HepG2 (cell line): ENCODE results near the gene LEAP2. TPM values are rescaled to one million over a fixed set of nuclear protein-coding genes. Genes with fewer than 3 reads are reported as not detected.

Experiments
- ARNT ChIP-seq: fragments of 450-650 bp; IDR thresholded peaks from 2 replicates; pipeline ENCODE4 v1.6.1; 2017
- CBX2 ChIP-seq, 2 experiments: fragments of 200-600 bp in 1 of 2; sonication (generic); formaldehyde crosslinking in 1 of 2; IDR thresholded peaks; 2 replicates each; pipeline versions ENCODE4 v1.7.0 to v1.8.1; 2018 to 2022; ENCODE audit warnings: low read depth in 2 of 2, low read length in 1 of 2, mild to moderate bottlenecking in 1 of 2, missing genetic modification reagents in 1 of 2
- CEBPG ChIP-seq: IDR thresholded peaks from 2 replicates; pipeline ENCODE4 v1.6.1; 2016
- CSRNP2 ChIP-seq: sonication (generic); formaldehyde crosslinking; conservative IDR thresholded peaks from 2 replicates; pipeline ENCODE4 v1.8.0; 2022; ENCODE audit warnings: low read depth, missing genetic modification reagents
- ESRRA ChIP-seq: sonication (generic); formaldehyde crosslinking; IDR thresholded peaks from 2 replicates; pipeline ENCODE4 v1.5.1; 2020; ENCODE audit warnings: mild to moderate bottlenecking, low read depth, missing genetic modification reagents
- HNF4A ChIP-seq: sonication (generic); formaldehyde crosslinking; IDR thresholded peaks from 2 replicates; pipeline ENCODE4 v1.4.0; 2020; ENCODE audit warnings: missing genetic modification reagents
- JDP2 ChIP-seq: sonication (generic); formaldehyde crosslinking; IDR thresholded peaks from 2 replicates; pipeline ENCODE4 v1.8.1; 2022; ENCODE audit warnings: missing genetic modification reagents, borderline replicate concordance
- KLF11 ChIP-seq: IDR thresholded peaks from 2 replicates; pipeline ENCODE4 v1.6.1; 2016; ENCODE audit warnings: missing compliant biosample characterization
- POLR2AphosphoS5 ChIP-seq: IDR thresholded peaks from 2 replicates; pipeline ENCODE4 v1.6.1; 2012; ENCODE audit warnings: low read depth, low read length
- PPARG ChIP-seq: conservative IDR thresholded peaks from 2 replicates; pipeline ENCODE4 v1.6.1; 2016; ENCODE audit warnings: missing biosample characterization, missing genetic modification reagents
- REPIN1 ChIP-seq: sonication (generic); formaldehyde crosslinking; IDR thresholded peaks from 2 replicates; pipeline ENCODE4 v1.8.0; 2022; ENCODE audit warnings: missing genetic modification reagents, low read depth, mild to moderate bottlenecking, borderline replicate concordance
- SCMH1 ChIP-seq: sonication (generic); formaldehyde crosslinking; IDR thresholded peaks from 2 replicates; pipeline ENCODE4 v1.9.0; 2021; ENCODE audit warnings: missing genetic modification reagents, mild to moderate bottlenecking, borderline replicate concordance
- SETDB1 ChIP-seq: sonication (generic); formaldehyde crosslinking; IDR thresholded peaks from 2 replicates; pipeline ENCODE4 v1.5.1; 2020; ENCODE audit warnings: missing genetic modification reagents, mild to moderate bottlenecking, borderline replicate concordance
- TERF1 ChIP-seq: sonication (generic); formaldehyde crosslinking; IDR thresholded peaks from 2 replicates; pipeline ENCODE4 v1.8.0; 2022; ENCODE audit warnings: mild to moderate bottlenecking, missing genetic modification reagents, moderate library complexity
- THYN1 ChIP-seq: sonication (generic); formaldehyde crosslinking; IDR thresholded peaks from 2 replicates; pipeline ENCODE4 v1.8.1; 2023; ENCODE audit warnings: low read depth, mild to moderate bottlenecking, moderate library complexity, missing genetic modification reagents, borderline replicate concordance
- ZNF17 ChIP-seq: sonication (generic); formaldehyde crosslinking; IDR thresholded peaks from 2 replicates; pipeline ENCODE4 v1.5.0; 2020; ENCODE audit warnings: mild to moderate bottlenecking, missing genetic modification reagents
- ZNF512 ChIP-seq: sonication (generic); formaldehyde crosslinking; IDR thresholded peaks from 2 replicates; pipeline ENCODE4 v1.4.0; 2020; ENCODE audit warnings: mild to moderate bottlenecking, missing genetic modification reagents
- ZNF616 ChIP-seq: sonication (generic); formaldehyde crosslinking; IDR thresholded peaks from 2 replicates; pipeline ENCODE4 v1.5.0; 2020; ENCODE audit warnings: low read depth, mild to moderate bottlenecking, missing genetic modification reagents
- ZNF672 ChIP-seq: sonication (generic); formaldehyde crosslinking; IDR thresholded peaks from 2 replicates; pipeline ENCODE4 v1.8.1; 2022; ENCODE audit warnings: missing genetic modification reagents
- ZNF746 ChIP-seq: sonication (generic); formaldehyde crosslinking; IDR thresholded peaks from 2 replicates; pipeline ENCODE4 v1.8.0; 2022; ENCODE audit warnings: mild to moderate bottlenecking, missing genetic modification reagents
- ZNF772 ChIP-seq: sonication (generic); formaldehyde crosslinking; IDR thresholded peaks from 2 replicates; pipeline ENCODE4 v1.5.0; 2020; ENCODE audit warnings: mild to moderate bottlenecking, missing genetic modification reagents
- ZNF816 ChIP-seq: sonication (generic); formaldehyde crosslinking; IDR thresholded peaks from 2 replicates; pipeline ENCODE4 v1.8.0; 2022; ENCODE audit warnings: missing genetic modification reagents, mild to moderate bottlenecking, borderline replicate concordance
- ZSCAN31 ChIP-seq: sonication (generic); formaldehyde crosslinking; IDR thresholded peaks from 2 replicates; pipeline ENCODE4 v1.5.0; 2020; ENCODE audit warnings: low read depth, mild to moderate bottlenecking, missing genetic modification reagents
- polyA plus RNA-seq, 8 experiments: library from polyadenylated mRNA; depleted of rRNA in 3 of 8; stranded (reverse) in 7 of 8; unstranded in 1 of 8; fragments of >200 nt; fragmentation: Illumina TruSeq in 4 of 8; extraction: Trizol in 4 of 8; gene quantifications; 2 replicates each; pipeline versions ENCODE4 v1.2.1 to v1.2.3, GENCODE V29; 2011 to 2016; ENCODE audit warnings: low read depth in 4 of 8, missing spikeins in 1 of 8, mixed read lengths in 1 of 8; ENCODE audit not compliant: insufficient read depth in 1 of 8
- total RNA-seq, 5 experiments: library from RNA; depleted of rRNA; stranded (reverse); fragments of >200 nt; fragmentation: Illumina TruSeq; extraction: Trizol; gene quantifications; 2 replicates each; pipeline ENCODE4 v1.2.3, GENCODE V29; 2016; ENCODE audit warnings: low read depth in 1 of 5
- TF ChIP-seq, protein P1 (sequence below): IDR thresholded peaks from 2 replicates; pipeline ENCODE4 v1.6.1; 2016; ENCODE audit warnings: missing genetic modification reagents, missing compliant biosample characterization
- TF ChIP-seq, protein P2 (sequence below): sonication (generic); formaldehyde crosslinking; IDR thresholded peaks from 2 replicates; pipeline ENCODE4 v1.8.1; 2023; ENCODE audit warnings: mild to moderate bottlenecking, moderate library complexity, missing genetic modification reagents

LEAP2 gene
- total and polyA plus RNA-seq, 2 of the 13 experiments (the other 11 are each of a cell fraction or from before 2014, with no cell fraction given) = 23.9 to 51.9 TPM

DNA sequence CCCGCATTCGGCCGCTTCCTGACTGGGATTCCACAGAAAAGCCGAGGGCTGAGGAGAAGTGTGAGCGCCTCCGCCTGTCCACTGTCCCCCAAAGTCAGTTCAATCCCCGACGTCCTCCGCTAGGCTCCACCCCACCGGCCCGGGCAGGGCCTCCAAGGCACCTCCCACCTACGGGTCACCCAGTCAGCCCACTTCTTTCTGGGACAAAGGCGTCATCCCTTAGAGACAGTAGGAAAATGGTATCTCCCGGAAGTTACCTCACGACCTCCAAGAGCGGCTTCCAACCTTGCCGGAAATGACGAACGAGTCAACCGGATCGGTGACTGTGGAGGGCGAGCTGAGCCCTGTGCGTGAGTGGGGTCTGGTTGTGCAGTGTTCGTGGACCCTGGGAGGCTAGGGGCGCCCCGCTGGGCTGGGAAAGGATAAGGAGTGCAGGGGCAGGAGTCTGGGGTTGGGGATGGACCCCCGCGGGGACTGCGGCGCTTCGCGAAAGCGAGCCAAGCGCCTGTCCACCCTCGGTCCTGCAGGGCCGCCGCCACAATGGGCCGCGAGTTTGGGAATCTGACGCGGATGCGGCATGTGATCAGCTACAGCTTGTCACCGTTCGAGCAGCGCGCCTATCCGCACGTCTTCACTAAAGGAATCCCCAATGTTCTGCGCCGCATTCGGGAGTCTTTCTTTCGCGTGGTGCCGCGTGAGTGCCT, 7.0 kb upstream of the LEAP2 start, which contains the start of the genes GDF9 and UQCRQ (continued):
- TF ChIP-seq ZNF672 (no peak), PPARG (CRISPR knock-in tag) (peak; percentile 93), THYN1 (no peak), ZNF772 (peak; percentile 92; the same call in 1 of the 2 replicates), SCMH1 (CRISPR knock-in tag) (no peak), ARNT (no peak), CSRNP2 (CRISPR knock-in tag) (no peak), TERF1 (CRISPR knock-in tag) (no peak), SETDB1 (no peak), ZSCAN31 (peak; percentile 83), ZNF512 (no peak), ZNF816 (no peak; the same call in 1 of the 2 replicates), CEBPG (CRISPR knock-in tag) (peak; percentile 79), KLF11 (CRISPR knock-in tag) (no peak; the same call in 1 of the 2 replicates), ZNF616 (CRISPR knock-in tag) (no peak), JDP2 (CRISPR knock-in tag) (no peak), HNF4A (CRISPR knock-in tag) (peak; percentile 28; the same call in 1 of the 2 replicates), CBX2 (IDR thresholded peaks at IDR 0.05; ENCODE audit: low read depth, low read length) (no peak), CBX2 (CRISPR knock-in tag; IDR thresholded peaks at IDR 0.05; ENCODE audit: low read depth) (no peak), REPIN1 (CRISPR knock-in tag) (peak; percentile 96), POLR2AphosphoS5 (peak; percentile 95), ESRRA (CRISPR knock-in tag) (no peak; the same call in 1 of the 2 replicates), ZNF17 (CRISPR knock-in tag) (no peak), ZNF746 (CRISPR knock-in tag) (peak; percentile 72)
- TF ChIP-seq, protein P1, sequence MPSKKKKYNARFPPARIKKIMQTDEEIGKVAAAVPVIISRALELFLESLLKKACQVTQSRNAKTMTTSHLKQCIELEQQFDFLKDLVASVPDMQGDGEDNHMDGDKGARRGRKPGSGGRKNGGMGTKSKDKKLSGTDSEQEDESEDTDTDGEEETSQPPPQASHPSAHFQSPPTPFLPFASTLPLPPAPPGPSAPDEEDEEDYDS (CRISPR knock-in tag) = peak; percentile 93
- TF ChIP-seq, protein P2, sequence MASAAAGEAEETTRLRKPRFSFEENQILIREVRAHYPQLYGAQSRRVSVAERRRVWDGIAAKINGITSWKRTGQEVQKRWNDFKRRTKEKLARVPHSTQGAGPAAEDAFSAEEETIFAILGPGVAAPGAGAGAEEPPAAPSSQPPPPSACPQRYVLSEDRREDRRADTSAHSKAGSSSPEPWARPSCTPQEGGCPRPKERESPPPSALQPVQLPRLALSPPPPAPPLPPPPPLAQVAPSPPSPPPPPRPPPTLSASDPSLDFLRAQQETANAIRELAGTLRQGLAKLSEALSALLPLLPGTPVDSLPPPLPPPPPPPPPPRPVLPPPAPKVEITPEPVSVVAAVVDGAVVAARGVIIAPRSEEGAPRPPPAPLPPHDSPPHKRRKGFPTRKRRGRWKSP (CRISPR knock-in tag) = peak; percentile 61; the same call in 1 of the 2 replicates
